Lower leg skin (tissue), 4 donors: ENCODE measurements around the gene ELL. TPM values are rescaled to one million over a fixed set of nuclear protein-coding genes. Genes with fewer than 3 reads are reported as not detected.
A peak's percentile ranks its signal among the peaks of the same experiment; 100 is the strongest.
"Not testable (repeated sequence)": the region's sequence is repeated elsewhere in the genome, so short reads cannot be mapped to it uniquely, and the experiment has no call there.

ENCODE experiments used
- DNase-seq, 2 donors: peaks; one replicate each; pipeline ENCODE4 v3.0.0-alpha.2; 2019; ENCODE audit warnings: low spot score in 2 of 2
- H3K4me3 ChIP-seq: fragments of 200-600 bp; sonication (generic); 2 replicates; pipeline ENCODE4 v1.5.1; 2017; ENCODE audit warnings: mild to moderate bottlenecking, low read depth; ENCODE audit not compliant: poor library complexity, severe bottlenecking
- CTCF ChIP-seq, 3 donors: fragments of 450-650 bp; IDR thresholded peaks; one replicate each; pipeline ENCODE4 v1.5.1; 2016; ENCODE audit warnings: antibody characterized with exemption in 3 of 3, mild to moderate bottlenecking in 3 of 3, moderate library complexity in 2 of 3
- POLR2A ChIP-seq, 2 donors: fragments of 450-650 bp; IDR thresholded peaks; one replicate each; pipeline ENCODE4 v1.6.1; 2016 to 2017; ENCODE audit warnings: antibody characterized with exemption in 2 of 2, mild to moderate bottlenecking in 1 of 2, moderate library complexity in 1 of 2
- WGBS, 2 donors: methylation state at CpG; one replicate each; pipeline ENCODE4 v1.1.5; 2018; 5-methylcytosine and 5-hydroxymethylcytosine counted together
- intact Hi-C: fragments of 100-400 bp; cut with DNase I; formaldehyde crosslinking; loops from one replicate; pipeline ENCODE4 v1.15.0; 2023; ENCODE audit warnings: low total_unique reads
- total RNA-seq, 4 donors: library from RNA; depleted of rRNA; stranded (reverse); fragments of >200 nt; gene quantifications; one replicate each; pipeline ENCODE4 v1.1.0, GENCODE V29; 2016

Gene ELL
- total RNA-seq, 4 donors from 2014 or later: 21.5 to 37.9 (median 24.8) TPM

GRCh38 chr19:18523841-18524240 is 2.0 kb upstream of the ELL start:
- no peak overlapping the region for H3K4me3 ChIP-seq
- 85 to 91% methylated on average over 9 of the region's 9 CpGs for WGBS, 2 donors
- intact Hi-C loops: no loop called here
- no peak for TF ChIP-seq CTCF (IDR thresholded peaks at IDR 0.05)
- TF ChIP-seq POLR2A (IDR thresholded peaks at IDR 0.05): no peak
- no peak for DNase-seq

DNA sequence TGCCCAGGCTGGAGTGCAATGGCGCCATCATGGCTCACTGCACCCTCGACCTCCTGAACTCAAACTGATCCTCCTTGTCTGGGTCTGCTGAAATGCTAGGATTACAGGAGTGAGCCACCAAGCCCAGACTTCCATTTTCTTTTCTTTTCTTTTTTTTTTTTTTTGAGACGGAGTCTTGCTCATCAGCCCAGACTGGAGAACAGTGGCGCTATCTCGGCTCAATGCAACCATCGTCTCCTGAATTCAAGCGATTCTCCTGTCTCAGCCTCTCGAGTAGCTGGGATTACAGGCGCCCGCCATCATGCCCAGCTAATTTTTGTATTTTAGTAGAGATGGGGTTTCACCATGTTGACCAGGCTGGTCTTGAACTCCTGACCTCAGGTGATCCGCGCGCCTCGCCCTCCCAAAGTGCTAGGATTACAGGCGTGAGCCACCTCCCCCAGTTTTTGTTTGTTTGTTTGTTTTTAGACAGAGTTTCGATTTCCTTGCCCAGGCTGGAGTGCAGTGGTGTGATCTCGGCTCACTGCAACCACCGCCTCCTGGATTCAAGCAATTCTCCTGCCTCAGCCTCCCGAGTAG is 1.1 kb upstream of the ELL start:
- H3K4me3 ChIP-seq, intact Hi-C loops: not testable (repeated sequence)
- peak in 1 of 2 donors; percentile 86 for DNase-seq
- 66 to 70% methylated on average over 19 of the region's 19 CpGs for WGBS, 2 donors

DNA sequence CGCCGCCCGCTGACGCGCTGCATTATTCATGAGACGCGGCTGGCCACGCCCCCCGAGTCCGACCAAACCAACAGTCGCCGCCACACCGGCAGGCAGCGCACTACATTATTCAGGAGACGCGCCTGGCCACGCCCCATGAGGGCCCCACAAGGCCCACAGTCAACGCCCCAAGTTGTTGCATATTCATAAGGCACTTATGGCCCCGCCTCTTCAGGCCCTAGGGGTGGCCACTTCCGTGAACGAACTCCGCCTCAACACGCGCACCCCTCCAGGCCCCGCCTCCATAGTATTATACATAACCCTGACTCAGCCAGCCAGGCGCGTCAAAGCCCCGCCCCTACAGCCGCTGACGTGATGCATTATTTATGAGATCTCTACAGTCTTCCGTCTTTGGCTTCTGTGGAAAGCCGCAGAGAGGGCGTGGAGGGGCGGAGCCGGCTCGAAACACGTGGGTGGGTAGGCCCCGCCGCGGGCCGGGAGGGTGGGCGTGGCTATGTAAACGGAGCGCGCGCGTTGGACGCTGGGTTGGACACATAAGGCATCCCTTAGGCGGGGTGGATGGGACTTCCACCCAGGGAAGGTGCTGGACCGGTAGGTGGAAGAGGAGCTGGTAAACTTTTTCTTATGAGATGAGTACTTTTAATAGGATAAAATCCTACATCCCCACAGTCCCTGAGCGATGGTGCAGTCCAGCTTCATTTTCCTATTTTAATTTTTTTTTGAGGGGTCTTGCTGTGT is 423 bp upstream of the ELL start:
- TF ChIP-seq CTCF (IDR thresholded peaks at IDR 0.05) (no peak), POLR2A (IDR thresholded peaks at IDR 0.05) (no peak)
- WGBS, 2 donors: 2% methylated on average over 47 to 50 of the region's 51 CpGs
- intact Hi-C loops: no loop called here

DNA sequence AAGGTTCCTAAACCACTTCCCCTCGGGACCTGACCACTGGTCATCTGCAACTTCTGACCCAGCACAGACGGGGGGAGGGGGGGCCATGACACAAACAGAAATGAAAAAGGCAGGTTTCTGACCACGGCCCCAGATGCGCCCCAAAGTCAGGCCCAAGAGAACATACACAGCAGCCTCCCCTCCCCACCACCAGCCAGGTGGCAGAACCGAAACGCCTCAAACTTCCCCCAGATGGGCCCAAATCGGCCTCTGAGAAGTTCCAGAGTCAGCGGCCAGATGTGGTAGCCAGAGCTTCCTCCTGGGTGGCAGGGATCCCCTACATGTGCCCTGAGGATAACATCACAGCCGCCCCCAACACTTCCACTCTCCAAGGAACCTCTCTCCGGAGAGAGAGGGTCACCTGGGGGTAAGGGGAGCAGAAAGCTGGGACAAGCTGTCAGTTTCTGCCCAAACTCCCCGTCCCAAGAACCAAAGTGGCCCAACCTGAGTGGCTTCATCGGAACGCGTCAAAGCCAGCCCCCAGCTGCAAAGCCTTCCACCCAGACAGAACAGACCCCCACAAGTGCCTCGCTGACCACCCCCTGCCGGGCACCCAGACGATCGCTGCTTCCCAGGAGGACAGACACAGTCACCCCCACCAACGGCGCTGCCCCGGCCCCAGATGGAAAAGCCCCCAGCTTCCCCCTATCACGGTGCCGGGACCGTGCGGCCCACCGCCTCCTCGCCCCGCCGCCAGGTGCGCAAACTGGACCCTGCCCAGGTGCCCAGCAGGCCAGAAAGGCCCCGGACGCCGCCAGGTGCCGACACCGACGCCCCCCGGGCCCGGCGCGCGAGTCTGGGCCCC is 800 bp downstream of the ELL start:
- intact Hi-C loops: no loop called here

More for the DNA sequence above, 423 bp upstream of the ELL start:
- peak; percentile 100 for DNase-seq
- H3K4me3 ChIP-seq: no peak overlapping the region

GRCh38 chr19:18519962-18520847 is 1.7 kb downstream of the ELL start:
- intact Hi-C loops: no loop called here
- TF ChIP-seq CTCF (IDR thresholded peaks at IDR 0.05) (no peak), POLR2A (IDR thresholded peaks at IDR 0.05) (no peak)
- peak; percentile 71 to 91 for DNase-seq
- H3K4me3 ChIP-seq: peak overlapping the region; percentile 98
- 5 to 8% methylated on average over 21 to 22 of the region's 22 CpGs for WGBS, 2 donors

More for the DNA sequence above, 800 bp downstream of the ELL start:
- peak overlapping the region; percentile 98 for H3K4me3 ChIP-seq
- TF ChIP-seq POLR2A (IDR thresholded peaks at IDR 0.05) (no peak), CTCF (IDR thresholded peaks at IDR 0.05) (no peak)
- DNase-seq: peak in 1 of 2 donors; percentile 41
- 0% methylated on average over 8 to 15 of the region's 41 CpGs for WGBS, 2 donors
